Nephron (organoid): ENCODE data around the gene PDCD7.

Experiments
- H3K27ac Mint-ChIP-seq, 3 experiments: 2 replicates each; pipeline ENCODE4 v1.8.0; 2020; ENCODE audit warnings: mixed read lengths in 3 of 3, mild to moderate bottlenecking in 2 of 3, moderate library complexity in 1 of 3
- H3K27me3 Mint-ChIP-seq: 2 replicates; pipeline ENCODE4 v1.8.0; 2021; ENCODE audit warnings: low read depth, mild to moderate bottlenecking, moderate library complexity, mixed read lengths
- H3K36me3 Mint-ChIP-seq: 2 replicates; pipeline ENCODE4 v1.8.0; 2020; ENCODE audit warnings: low read depth, mixed read lengths
- H3K4me1 Mint-ChIP-seq: 2 replicates; pipeline ENCODE4 v1.8.0; 2020; ENCODE audit warnings: mixed read lengths
- H3K4me3 Mint-ChIP-seq, 3 experiments: 2 replicates each; pipeline ENCODE4 v1.8.0; 2020; ENCODE audit warnings: mild to moderate bottlenecking in 3 of 3, mixed read lengths in 3 of 3, moderate library complexity in 2 of 3
- H3K9me3 Mint-ChIP-seq: 2 replicates; pipeline ENCODE4 v1.8.0; 2020; ENCODE audit warnings: mixed read lengths
- TF ChIP-seq, protein P1 (sequence below), 3 experiments: fragments of 200-600 bp; sonication (generic); IDR thresholded peaks; one replicate each; pipeline ENCODE4 v1.5.0; 2021; ENCODE audit warnings: antibody characterized with exemption in 3 of 3; ENCODE audit not compliant: unreplicated experiment in 3 of 3

The PDCD7 gene

DNA sequence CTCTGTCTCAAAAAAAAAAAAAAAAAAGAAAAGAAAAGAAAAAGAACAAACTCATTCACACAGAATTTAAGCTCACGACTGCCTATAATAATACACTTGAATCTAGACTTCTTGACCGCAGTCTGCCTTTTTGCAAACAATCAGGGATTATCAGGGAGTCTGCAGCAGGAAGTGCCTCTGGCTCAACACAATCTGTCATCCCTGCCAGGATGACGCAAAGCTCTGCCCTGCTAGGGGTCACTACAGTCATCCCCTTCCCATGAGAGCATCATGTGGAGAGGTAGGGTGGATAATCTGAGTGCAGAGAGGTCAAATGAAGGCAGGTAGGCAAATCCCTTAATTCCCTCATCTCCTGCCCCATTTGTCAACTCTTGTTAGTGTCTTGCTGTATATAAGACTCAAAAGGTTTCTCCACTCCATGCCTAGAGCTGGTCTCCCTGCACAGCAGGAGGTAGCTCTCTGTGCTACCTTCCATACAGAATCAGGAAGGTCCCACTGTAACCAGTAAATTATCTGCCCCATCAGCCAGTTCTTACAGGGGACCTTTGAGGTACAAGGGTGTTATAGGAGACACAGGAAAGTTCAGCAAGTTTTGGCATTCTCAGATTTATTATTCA, 22.8 kb downstream of the PDCD7 start:
- H3K9me3 Mint-ChIP-seq, result no peaks in the 10 kb centered on the region
- no peaks in the 10 kb centered on the region for H3K27me3 Mint-ChIP-seq
- H3K4me1 Mint-ChIP-seq, result peaks cover 13% of the 10 kb centered on the region
- peaks cover 53% of the 10 kb centered on the region for H3K36me3 Mint-ChIP-seq
- H3K27ac Mint-ChIP-seq, result no peak overlapping the region
- TF ChIP-seq, protein P1, sequence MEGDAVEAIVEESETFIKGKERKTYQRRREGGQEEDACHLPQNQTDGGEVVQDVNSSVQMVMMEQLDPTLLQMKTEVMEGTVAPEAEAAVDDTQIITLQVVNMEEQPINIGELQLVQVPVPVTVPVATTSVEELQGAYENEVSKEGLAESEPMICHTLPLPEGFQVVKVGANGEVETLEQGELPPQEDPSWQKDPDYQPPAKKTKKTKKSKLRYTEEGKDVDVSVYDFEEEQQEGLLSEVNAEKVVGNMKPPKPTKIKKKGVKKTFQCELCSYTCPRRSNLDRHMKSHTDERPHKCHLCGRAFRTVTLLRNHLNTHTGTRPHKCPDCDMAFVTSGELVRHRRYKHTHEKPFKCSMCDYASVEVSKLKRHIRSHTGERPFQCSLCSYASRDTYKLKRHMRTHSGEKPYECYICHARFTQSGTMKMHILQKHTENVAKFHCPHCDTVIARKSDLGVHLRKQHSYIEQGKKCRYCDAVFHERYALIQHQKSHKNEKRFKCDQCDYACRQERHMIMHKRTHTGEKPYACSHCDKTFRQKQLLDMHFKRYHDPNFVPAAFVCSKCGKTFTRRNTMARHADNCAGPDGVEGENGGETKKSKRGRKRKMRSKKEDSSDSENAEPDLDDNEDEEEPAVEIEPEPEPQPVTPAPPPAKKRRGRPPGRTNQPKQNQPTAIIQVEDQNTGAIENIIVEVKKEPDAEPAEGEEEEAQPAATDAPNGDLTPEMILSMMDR (IDR thresholded peaks at IDR 0.05; ENCODE audit: unreplicated experiment in 3 of 3), result no peak
- no peak overlapping the region for H3K4me3 Mint-ChIP-seq

DNA sequence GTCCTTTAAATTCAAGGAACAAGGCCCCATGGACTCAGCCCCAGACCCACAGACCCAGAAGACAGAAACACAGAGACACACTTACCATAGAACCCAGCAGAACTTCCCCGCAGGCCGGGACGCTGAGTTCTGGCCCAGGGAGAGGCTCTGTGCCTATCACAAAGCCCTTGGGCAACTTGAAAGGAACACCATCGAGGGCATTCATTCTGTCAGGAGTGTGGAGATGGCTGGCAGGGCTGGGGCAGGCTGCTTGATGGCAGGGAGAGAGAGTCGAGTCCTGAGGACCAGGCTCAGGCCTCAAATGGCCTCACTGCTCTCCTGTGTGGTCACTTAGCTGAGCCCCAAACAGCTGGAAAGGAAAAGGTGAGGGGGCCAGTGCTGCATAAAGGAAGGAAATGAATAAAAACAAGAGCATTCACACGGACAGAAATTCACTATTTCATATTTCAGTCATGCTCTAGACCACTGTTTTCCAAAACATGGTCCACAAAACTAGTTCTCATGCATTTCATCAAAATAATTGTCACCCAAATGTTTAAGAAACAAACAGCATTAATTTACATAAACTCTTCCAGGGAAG, 27.5 kb downstream of the PDCD7 start:
- Mint-ChIP-seq H3K9me3 (no peaks in the 10 kb centered on the region), H3K27me3 (no peaks in the 10 kb centered on the region), H3K27ac (no peak overlapping the region), H3K36me3 (peaks cover 42% of the 10 kb centered on the region), H3K4me1 (no peaks in the 10 kb centered on the region), H3K4me3 (no peak overlapping the region)
- TF ChIP-seq, protein P1 (IDR thresholded peaks at IDR 0.05; ENCODE audit: unreplicated experiment in 3 of 3), result no peak

DNA sequence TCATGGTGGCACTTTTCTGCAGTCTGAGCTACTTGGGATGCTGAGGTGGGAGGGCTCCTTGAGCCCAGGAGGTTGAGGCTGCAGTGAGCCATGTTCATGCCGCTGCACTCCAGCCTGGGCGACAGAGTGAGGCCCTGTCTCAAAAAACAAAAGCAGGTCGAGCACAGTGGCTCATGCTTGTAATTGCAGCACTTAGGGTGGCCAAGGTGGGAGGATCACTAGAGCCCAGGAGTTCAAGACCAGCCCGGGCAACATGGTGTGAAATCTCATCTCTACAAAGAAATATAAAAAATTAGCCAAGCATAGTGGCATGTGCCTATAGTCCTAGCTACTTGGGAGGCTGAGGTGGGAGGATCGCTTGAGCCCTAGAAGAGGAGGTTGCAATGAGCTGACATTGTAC, 28.6 kb downstream of the PDCD7 start:
- Mint-ChIP-seq H3K9me3 (no peaks in the 10 kb centered on the region), H3K27ac (no peak overlapping the region), H3K27me3 (no peaks in the 10 kb centered on the region), H3K4me3 (no peak overlapping the region), H3K4me1 (no peaks in the 10 kb centered on the region), H3K36me3 (peaks cover 44% of the 10 kb centered on the region)
- TF ChIP-seq, protein P1 (IDR thresholded peaks at IDR 0.05; ENCODE audit: unreplicated experiment in 3 of 3), result no peak

DNA sequence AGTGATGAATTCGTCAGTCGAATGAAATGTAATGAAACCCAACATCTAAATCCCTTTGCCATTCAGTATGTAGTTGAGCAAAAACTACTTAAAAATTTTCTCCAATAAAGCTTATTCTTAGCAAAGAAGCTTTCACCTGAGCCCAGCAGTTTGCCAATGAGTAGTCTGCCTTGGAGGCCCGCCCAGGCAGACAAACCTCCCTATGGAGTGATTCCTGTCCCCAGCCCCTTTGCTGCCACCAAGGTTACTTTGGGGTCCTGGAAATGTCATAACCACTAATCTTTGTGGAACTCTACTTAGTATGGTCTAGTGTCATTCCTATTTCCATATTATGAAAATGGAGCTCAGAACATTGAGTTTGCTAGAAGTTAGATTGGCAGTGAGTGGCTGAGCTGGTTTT, 30.7 kb downstream of the PDCD7 start:
- H3K9me3 Mint-ChIP-seq, result no peaks in the 10 kb centered on the region
- no peak overlapping the region for H3K4me3 Mint-ChIP-seq
- TF ChIP-seq, protein P1 (IDR thresholded peaks at IDR 0.05; ENCODE audit: unreplicated experiment in 3 of 3), result no peak
- H3K36me3 Mint-ChIP-seq, result peaks cover 45% of the 10 kb centered on the region
- no peak overlapping the region for H3K27ac Mint-ChIP-seq
- no peaks in the 10 kb centered on the region for H3K4me1 Mint-ChIP-seq
- no peaks in the 10 kb centered on the region for H3K27me3 Mint-ChIP-seq

DNA sequence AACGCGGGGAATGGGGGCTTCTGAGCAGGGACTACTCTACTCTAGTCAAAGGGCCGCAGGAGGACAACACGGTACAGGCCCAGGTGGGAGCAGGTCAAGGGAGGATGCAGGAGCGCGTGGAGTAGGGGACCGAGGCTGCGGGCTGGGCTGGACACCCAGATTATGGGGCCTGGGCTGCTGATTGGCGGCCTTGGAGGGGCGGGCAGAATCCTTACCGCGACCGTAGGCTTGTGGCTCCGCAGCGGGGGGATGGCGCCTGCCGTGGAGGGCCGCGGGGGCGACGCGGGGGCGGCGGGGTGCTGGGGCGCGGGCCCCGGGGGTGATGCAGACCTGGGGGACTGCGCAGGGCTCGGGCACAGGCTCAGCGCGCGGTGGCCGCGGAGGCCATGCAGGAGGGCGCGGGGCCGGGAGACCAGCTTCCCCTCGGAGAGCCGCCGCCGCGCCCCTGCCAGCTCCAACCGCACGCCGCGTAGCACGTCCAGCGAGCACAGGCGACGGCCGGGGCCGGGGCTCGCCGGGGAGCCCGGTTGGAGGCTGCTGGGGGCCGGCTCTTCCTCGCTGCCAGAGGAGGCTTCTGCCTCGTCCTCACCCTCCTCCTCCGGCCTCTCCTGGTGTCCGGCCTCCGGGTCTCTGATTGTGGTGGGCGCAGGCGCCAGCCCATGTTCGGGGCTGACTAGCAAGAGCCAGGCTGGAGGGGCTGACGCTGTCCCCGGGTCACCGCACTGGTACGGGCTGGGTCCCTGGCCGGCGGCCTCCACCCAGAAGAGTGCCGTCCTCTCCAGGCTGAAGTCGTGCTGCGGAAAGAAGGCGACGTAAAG, 31.5 kb downstream of the PDCD7 start:
- no peaks in the 10 kb centered on the region for H3K4me1 Mint-ChIP-seq
- no peaks in the 10 kb centered on the region for H3K9me3 Mint-ChIP-seq
- H3K4me3 Mint-ChIP-seq, result no peak overlapping the region
- H3K27me3 Mint-ChIP-seq, result no peaks in the 10 kb centered on the region
- peak overlapping the region in 1 of 3 experiments; percentile 7 for H3K27ac Mint-ChIP-seq
- TF ChIP-seq, protein P1 (IDR thresholded peaks at IDR 0.05; ENCODE audit: unreplicated experiment in 3 of 3), result peak in 1 of 3 experiments; percentile 26
- H3K36me3 Mint-ChIP-seq, result peaks cover 49% of the 10 kb centered on the region
